Measurements from ENCODE around the gene PRPF40B.

PRPF40B gene

GRCh38 chr12:49678711-49679110 lies 55.4 kb downstream of the PRPF40B start:
- Histone ChIP-seq H3K4me3 (ENCODE audit: low read length) (no peak overlapping the region), H2AFZ (ENCODE audit: low read depth, low read length) (no peak overlapping the region), H3K27me3 (ENCODE audit: insufficient read depth, low read length) (no peaks in the 10 kb centered on the region), H3K4me1 (ENCODE audit: insufficient read depth, low read length) (peaks cover 11% of the 10 kb centered on the region), H3K9me3 (ENCODE audit: low read length) (no peaks in the 10 kb centered on the region), H3K36me3 (ENCODE audit: insufficient read depth, low read length) (no peaks in the 10 kb centered on the region)

DNA sequence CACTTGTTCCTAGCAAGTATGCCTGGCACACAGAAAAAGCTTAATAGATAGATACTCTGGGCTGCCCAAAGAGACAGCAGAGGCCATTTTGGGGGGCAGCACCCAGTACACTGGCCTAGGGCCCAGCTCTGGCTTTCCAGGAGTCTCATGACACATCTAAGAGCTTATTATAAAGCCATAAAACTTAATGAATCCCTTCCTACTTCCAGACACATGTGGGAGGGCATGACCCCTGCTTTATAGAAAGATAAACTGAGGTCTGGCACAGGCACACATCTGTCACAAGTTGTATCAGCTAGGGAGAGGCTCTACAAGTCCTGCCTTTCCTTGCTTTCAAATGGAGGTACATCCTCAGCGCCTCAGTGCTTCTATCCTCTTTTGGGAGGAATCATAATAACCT lies 56.7 kb downstream of the PRPF40B start:
- Histone ChIP-seq H2AFZ (ENCODE audit: low read depth, low read length) (no peak overlapping the region), H3K4me1 (ENCODE audit: insufficient read depth, low read length) (peaks cover 10% of the 10 kb centered on the region), H3K4me3 (ENCODE audit: low read length) (no peak overlapping the region), H3K9me3 (ENCODE audit: low read length) (no peaks in the 10 kb centered on the region), H3K27me3 (ENCODE audit: insufficient read depth, low read length) (no peaks in the 10 kb centered on the region), H3K36me3 (ENCODE audit: insufficient read depth, low read length) (no peaks in the 10 kb centered on the region)

- no peaks in the 10 kb centered on the region for H3K36me3 ChIP-seq (ENCODE audit: insufficient read depth, low read length)
Measured at GRCh38 chr12:49683599-49684309, 60.4 kb downstream of the PRPF40B start.

DNA sequence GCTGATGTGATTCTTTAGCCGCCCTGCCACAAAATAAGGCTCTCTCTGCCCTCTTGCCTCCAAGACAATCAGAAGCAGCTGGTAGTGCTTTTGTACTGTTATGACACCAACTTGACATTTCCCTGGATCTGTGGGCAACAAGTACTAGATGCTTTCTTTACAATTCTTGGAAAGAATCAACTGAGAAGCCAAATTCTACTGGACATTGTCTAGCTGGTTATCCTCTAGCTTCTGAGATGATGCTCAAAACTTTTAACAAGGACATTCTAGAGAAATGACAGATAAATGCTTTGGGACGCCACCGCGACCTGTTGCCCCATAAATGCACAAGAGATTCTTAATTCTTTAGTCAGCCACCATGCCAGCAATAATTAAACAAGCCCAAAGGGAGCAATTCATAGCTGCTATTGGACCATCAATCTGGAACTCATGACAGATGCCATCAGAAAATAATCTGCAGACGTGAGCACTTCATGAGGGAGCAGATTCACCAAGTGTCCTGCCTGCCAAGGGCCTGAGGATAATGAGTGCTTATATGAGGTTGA lies 61.0 kb downstream of the PRPF40B start:
- Histone ChIP-seq H3K36me3 (ENCODE audit: insufficient read depth, low read length) (no peaks in the 10 kb centered on the region), H3K9me3 (ENCODE audit: low read length) (no peaks in the 10 kb centered on the region), H3K4me3 (ENCODE audit: low read length) (no peak overlapping the region), H3K27me3 (ENCODE audit: insufficient read depth, low read length) (no peaks in the 10 kb centered on the region), H2AFZ (ENCODE audit: low read depth, low read length) (no peak overlapping the region), H3K4me1 (ENCODE audit: insufficient read depth, low read length) (peaks cover 10% of the 10 kb centered on the region)

More at GRCh38 chr12:49683599-49684309, 60.4 kb downstream of the PRPF40B start:
- Histone ChIP-seq H3K27me3 (ENCODE audit: insufficient read depth, low read length) (no peaks in the 10 kb centered on the region), H3K9me3 (ENCODE audit: low read length) (no peaks in the 10 kb centered on the region), H3K4me3 (ENCODE audit: low read length) (no peak overlapping the region), H3K4me1 (ENCODE audit: insufficient read depth, low read length) (peaks cover 10% of the 10 kb centered on the region), H2AFZ (ENCODE audit: low read depth, low read length) (no peak overlapping the region)

DNA sequence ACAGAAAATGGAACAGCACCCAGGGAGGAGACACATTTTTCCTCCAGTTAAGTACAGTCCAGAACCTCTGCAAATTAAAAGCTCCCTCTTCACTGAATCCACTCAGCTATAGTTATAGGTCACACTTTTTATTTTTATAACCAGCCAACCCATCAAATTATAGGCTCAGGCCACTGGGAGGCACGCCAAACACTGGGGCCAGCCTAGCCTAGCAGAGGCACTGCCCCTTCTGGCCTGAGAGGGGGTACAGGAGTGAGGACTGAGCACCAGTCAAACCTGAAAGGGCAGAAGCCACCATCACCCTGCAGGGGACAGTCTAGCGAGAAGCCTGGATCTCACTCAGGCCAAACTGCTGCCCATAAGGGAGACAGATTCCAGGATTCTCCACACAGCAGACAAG lies 64.6 kb downstream of the PRPF40B start:
- Histone ChIP-seq H3K36me3 (ENCODE audit: insufficient read depth, low read length) (no peaks in the 10 kb centered on the region), H3K4me1 (ENCODE audit: insufficient read depth, low read length) (peaks cover 10% of the 10 kb centered on the region), H3K4me3 (ENCODE audit: low read length) (no peak overlapping the region), H2AFZ (ENCODE audit: low read depth, low read length) (no peak overlapping the region), H3K27me3 (ENCODE audit: insufficient read depth, low read length) (no peaks in the 10 kb centered on the region), H3K9me3 (ENCODE audit: low read length) (no peaks in the 10 kb centered on the region)

DNA sequence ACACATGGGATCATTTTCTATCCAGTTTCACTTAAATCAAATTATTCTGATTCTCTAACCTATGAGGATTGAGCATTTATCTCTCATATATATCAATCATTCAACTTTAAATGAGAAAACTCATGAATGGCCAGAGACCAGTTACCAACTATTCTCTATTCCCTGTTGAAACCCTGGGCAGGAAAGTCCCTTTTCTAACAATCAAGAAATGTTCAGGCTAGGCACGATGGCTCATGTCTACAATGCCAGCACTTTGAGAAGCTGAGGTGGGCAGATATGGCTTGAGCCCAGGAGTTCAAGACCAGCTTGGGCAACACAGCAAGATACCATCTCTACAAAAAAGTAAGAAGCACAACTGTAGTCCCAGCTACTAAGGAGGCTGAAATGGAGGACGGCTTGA lies 65.9 kb downstream of the PRPF40B start:
- Histone ChIP-seq H3K4me1 (ENCODE audit: insufficient read depth, low read length) (peaks cover 6% of the 10 kb centered on the region), H2AFZ (ENCODE audit: low read depth, low read length) (no peak overlapping the region), H3K36me3 (ENCODE audit: insufficient read depth, low read length) (no peaks in the 10 kb centered on the region), H3K9me3 (ENCODE audit: low read length) (no peaks in the 10 kb centered on the region), H3K4me3 (ENCODE audit: low read length) (no peak overlapping the region), H3K27me3 (ENCODE audit: insufficient read depth, low read length) (no peaks in the 10 kb centered on the region)

- H3K27me3 ChIP-seq (ENCODE audit: insufficient read depth, low read length), result no peaks in the 10 kb centered on the region
- peaks cover under 1% of the 10 kb centered on the region for H3K4me1 ChIP-seq (ENCODE audit: insufficient read depth, low read length)
- no peaks in the 10 kb centered on the region for H3K9me3 ChIP-seq (ENCODE audit: low read length)
- H2AFZ ChIP-seq (ENCODE audit: low read depth, low read length), result no peak overlapping the region
- no peaks in the 10 kb centered on the region for H3K36me3 ChIP-seq (ENCODE audit: insufficient read depth, low read length)
- no peak overlapping the region for H3K4me3 ChIP-seq (ENCODE audit: low read length)
Measured at GRCh38 chr12:49689785-49690184, 66.4 kb downstream of the PRPF40B start.

GRCh38 chr12:49692851-49693250 lies 69.5 kb downstream of the PRPF40B start:
- Histone ChIP-seq H2AFZ (ENCODE audit: low read depth, low read length) (no peak overlapping the region), H3K36me3 (ENCODE audit: insufficient read depth, low read length) (no peaks in the 10 kb centered on the region), H3K4me3 (ENCODE audit: low read length) (no peak overlapping the region), H3K27me3 (ENCODE audit: insufficient read depth, low read length) (no peaks in the 10 kb centered on the region), H3K9me3 (ENCODE audit: low read length) (no peaks in the 10 kb centered on the region), H3K4me1 (ENCODE audit: insufficient read depth, low read length) (no peaks in the 10 kb centered on the region)

DNA sequence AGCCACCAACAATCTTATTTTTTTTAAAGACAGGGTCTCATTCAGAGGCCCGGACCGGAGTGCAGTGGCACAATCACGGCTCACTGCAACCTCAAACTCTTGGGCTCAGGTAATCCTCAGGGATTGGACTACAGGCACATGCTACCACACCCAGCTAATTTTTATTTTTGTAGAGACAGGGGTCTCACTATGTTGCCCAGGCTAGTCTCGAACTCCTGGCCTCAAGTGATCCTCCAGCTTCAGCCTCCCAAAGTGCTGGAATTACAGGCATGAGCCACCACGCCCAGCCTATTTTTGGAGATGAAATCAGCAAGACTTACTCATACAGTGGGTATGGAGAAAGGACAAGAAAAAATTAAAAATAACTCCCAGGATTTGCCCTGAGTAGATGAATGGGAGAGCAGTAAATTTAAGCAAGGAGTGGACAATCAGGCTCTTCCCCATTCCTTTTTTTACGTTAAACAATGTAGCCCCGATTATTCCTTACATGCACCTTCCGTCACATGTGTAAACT lies 70.6 kb downstream of the PRPF40B start:
- no peak overlapping the region for H3K4me3 ChIP-seq (ENCODE audit: low read length)
- peaks cover 7% of the 10 kb centered on the region for H3K4me1 ChIP-seq (ENCODE audit: insufficient read depth, low read length)
- no peak overlapping the region for H2AFZ ChIP-seq (ENCODE audit: low read depth, low read length)
- no peaks in the 10 kb centered on the region for H3K9me3 ChIP-seq (ENCODE audit: low read length)
- H3K36me3 ChIP-seq (ENCODE audit: insufficient read depth, low read length), result no peaks in the 10 kb centered on the region
- no peaks in the 10 kb centered on the region for H3K27me3 ChIP-seq (ENCODE audit: insufficient read depth, low read length)

Data from neuron (in vitro differentiated cells).